ENCODE results near the gene TFF1.

The TFF1 gene

GRCh38 chr21:42317826-42318746 is 48.2 kb downstream of the TFF1 start:
- H3K4me1 ChIP-seq (ENCODE audit: low read depth, poor library complexity, severe bottlenecking), result no peaks in the 10 kb centered on the region
- H3K36me3 ChIP-seq (ENCODE audit: insufficient read depth), result no peaks in the 10 kb centered on the region
- H3K9ac ChIP-seq, result no peak overlapping the region
- TF ChIP-seq CTCF (conservative IDR thresholded peaks at IDR 0.05; ENCODE audit: low read depth, low read length), result no peak
- no peaks in the 10 kb centered on the region for H4K20me1 ChIP-seq (ENCODE audit: insufficient read depth)
- no peak overlapping the region for H2AFZ ChIP-seq (ENCODE audit: low read depth)
- no peak overlapping the region for H3K4me2 ChIP-seq
- H3K27ac ChIP-seq, result no peak overlapping the region
- peaks cover 24% of the 10 kb centered on the region; the same call in 1 of the 2 replicates for H3K27me3 ChIP-seq (ENCODE audit: insufficient read depth, low read depth)
- H3K4me3 ChIP-seq (IDR thresholded peaks at IDR 0.05; ENCODE audit: insufficient read depth, low read depth, low read length), result no peak overlapping the region
- no peaks in the 10 kb centered on the region for H3K79me2 ChIP-seq (ENCODE audit: insufficient read depth, low read depth)

GRCh38 chr21:42317341-42317741 is 49.0 kb downstream of the TFF1 start:
- no peak overlapping the region for H2AFZ ChIP-seq (ENCODE audit: low read depth)
- no peak for TF ChIP-seq CTCF (conservative IDR thresholded peaks at IDR 0.05; ENCODE audit: low read depth, low read length)
- H3K4me2 ChIP-seq, result no peak overlapping the region
- H3K4me3 ChIP-seq (IDR thresholded peaks at IDR 0.05; ENCODE audit: insufficient read depth, low read depth, low read length), result no peak overlapping the region
- no peak overlapping the region for H3K9ac ChIP-seq
- H4K20me1 ChIP-seq (ENCODE audit: insufficient read depth), result no peaks in the 10 kb centered on the region
- H3K4me1 ChIP-seq (ENCODE audit: low read depth, poor library complexity, severe bottlenecking), result no peaks in the 10 kb centered on the region
- H3K36me3 ChIP-seq (ENCODE audit: insufficient read depth), result no peaks in the 10 kb centered on the region
- no peaks in the 10 kb centered on the region for H3K79me2 ChIP-seq (ENCODE audit: insufficient read depth, low read depth)
- H3K27me3 ChIP-seq (ENCODE audit: insufficient read depth, low read depth), result peaks cover 24% of the 10 kb centered on the region; the same call in 1 of the 2 replicates
- H3K27ac ChIP-seq, result no peak overlapping the region

GRCh38 chr21:42316891-42317290 is 49.4 kb downstream of the TFF1 start:
- no peak overlapping the region for H3K27ac ChIP-seq
- no peaks in the 10 kb centered on the region for H3K4me1 ChIP-seq (ENCODE audit: low read depth, poor library complexity, severe bottlenecking)
- no peak overlapping the region for H3K9ac ChIP-seq
- H2AFZ ChIP-seq (ENCODE audit: low read depth), result no peak overlapping the region
- no peak overlapping the region for H3K4me3 ChIP-seq (IDR thresholded peaks at IDR 0.05; ENCODE audit: insufficient read depth, low read depth, low read length)
- no peaks in the 10 kb centered on the region for H3K79me2 ChIP-seq (ENCODE audit: insufficient read depth, low read depth)
- no peak for TF ChIP-seq CTCF (conservative IDR thresholded peaks at IDR 0.05; ENCODE audit: low read depth, low read length)
- no peaks in the 10 kb centered on the region for H3K36me3 ChIP-seq (ENCODE audit: insufficient read depth)
- H3K4me2 ChIP-seq, result no peak overlapping the region
- H4K20me1 ChIP-seq (ENCODE audit: insufficient read depth), result no peaks in the 10 kb centered on the region
- H3K27me3 ChIP-seq (ENCODE audit: insufficient read depth, low read depth), result peaks cover 24% of the 10 kb centered on the region; the same call in 1 of the 2 replicates

- H2AFZ ChIP-seq (ENCODE audit: low read depth), result no peak within 1 kb of the TSS
- no peak within 1 kb of the TSS for H3K4me2 ChIP-seq
- TF ChIP-seq CTCF (conservative IDR thresholded peaks at IDR 0.05; ENCODE audit: low read depth, low read length), result no peak
- H4K20me1 ChIP-seq (ENCODE audit: insufficient read depth), result no peaks in the 10 kb centered on the region
- peaks cover 24% of the 10 kb centered on the region; the same call in 1 of the 2 replicates for H3K27me3 ChIP-seq (ENCODE audit: insufficient read depth, low read depth)
- no peak within 1 kb of the TSS for H3K27ac ChIP-seq
- H3K36me3 ChIP-seq (ENCODE audit: insufficient read depth), result no peaks in the 10 kb centered on the region
- no peaks in the 10 kb centered on the region for H3K4me1 ChIP-seq (ENCODE audit: low read depth, poor library complexity, severe bottlenecking)
- no peaks in the 10 kb centered on the region for H3K79me2 ChIP-seq (ENCODE audit: insufficient read depth, low read depth)
- no peak within 1 kb of the TSS for H3K4me3 ChIP-seq (IDR thresholded peaks at IDR 0.05; ENCODE audit: insufficient read depth, low read depth, low read length)
- no peak within 1 kb of the TSS for H3K9ac ChIP-seq
Observed at GRCh38 chr21:42315296-42315891, 50.9 kb downstream of the TFF1 start, which contains the start of gene TFF3. Gene TFF3 (minus strand): TSS chr21:42315409. CDS start chr21:42315374, 35 bp downstream.
